ENCODE data around the gene NCBP3.

The NCBP3 gene

DNA sequence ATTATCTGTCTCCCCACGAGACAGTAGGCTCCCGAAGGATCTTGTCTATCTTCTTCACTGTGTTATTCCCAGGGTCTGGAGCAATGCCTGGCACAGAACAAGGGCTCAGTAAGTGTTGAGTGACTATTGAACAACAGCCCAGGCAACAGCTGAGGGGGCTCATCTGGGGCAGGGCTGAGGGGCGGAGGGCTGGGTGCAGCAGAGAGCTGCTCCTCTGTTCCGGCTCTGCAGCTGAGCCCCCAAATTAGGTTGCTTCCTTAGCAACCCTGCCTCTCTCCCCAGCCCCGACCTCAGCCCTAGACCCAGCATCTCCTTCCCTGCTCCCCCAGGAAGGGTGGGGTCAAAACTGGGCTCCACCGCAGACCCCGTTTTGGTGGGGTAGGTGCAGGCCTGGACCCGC lies 77.3 kb downstream of the NCBP3 start:
- no peak for TF ChIP-seq EZH2 (IDR thresholded peaks at IDR 0.05; ENCODE audit: borderline replicate concordance, low read length)
- TF ChIP-seq, protein P1, sequence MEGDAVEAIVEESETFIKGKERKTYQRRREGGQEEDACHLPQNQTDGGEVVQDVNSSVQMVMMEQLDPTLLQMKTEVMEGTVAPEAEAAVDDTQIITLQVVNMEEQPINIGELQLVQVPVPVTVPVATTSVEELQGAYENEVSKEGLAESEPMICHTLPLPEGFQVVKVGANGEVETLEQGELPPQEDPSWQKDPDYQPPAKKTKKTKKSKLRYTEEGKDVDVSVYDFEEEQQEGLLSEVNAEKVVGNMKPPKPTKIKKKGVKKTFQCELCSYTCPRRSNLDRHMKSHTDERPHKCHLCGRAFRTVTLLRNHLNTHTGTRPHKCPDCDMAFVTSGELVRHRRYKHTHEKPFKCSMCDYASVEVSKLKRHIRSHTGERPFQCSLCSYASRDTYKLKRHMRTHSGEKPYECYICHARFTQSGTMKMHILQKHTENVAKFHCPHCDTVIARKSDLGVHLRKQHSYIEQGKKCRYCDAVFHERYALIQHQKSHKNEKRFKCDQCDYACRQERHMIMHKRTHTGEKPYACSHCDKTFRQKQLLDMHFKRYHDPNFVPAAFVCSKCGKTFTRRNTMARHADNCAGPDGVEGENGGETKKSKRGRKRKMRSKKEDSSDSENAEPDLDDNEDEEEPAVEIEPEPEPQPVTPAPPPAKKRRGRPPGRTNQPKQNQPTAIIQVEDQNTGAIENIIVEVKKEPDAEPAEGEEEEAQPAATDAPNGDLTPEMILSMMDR (IDR thresholded peaks at IDR 0.05; ENCODE audit: low read length): no peak
- Histone ChIP-seq H3K4me3 (ENCODE audit: low read depth, low read length, poor library complexity, severe bottlenecking) (no peak overlapping the region), H3K79me2 (ENCODE audit: insufficient read depth, low read length) (no peaks in the 10 kb centered on the region), H3K27ac (ENCODE audit: low read depth, low read length, poor library complexity, severe bottlenecking) (no peak overlapping the region), H4K20me1 (ENCODE audit: insufficient read depth, low read length) (no peaks in the 10 kb centered on the region), H3F3A (ENCODE audit: insufficient read depth, low read length) (no peaks in the 10 kb centered on the region), H3K9me2 (ENCODE audit: low read depth, low read length) (no peaks in the 10 kb centered on the region), H2AFZ (ENCODE audit: low read length) (no peak overlapping the region), H3K4me1 (ENCODE audit: insufficient read depth, low read length, severe bottlenecking) (peaks cover 4% of the 10 kb centered on the region), H3K9me3 (ENCODE audit: low read length) (no peaks in the 10 kb centered on the region), H3K36me3 (ENCODE audit: insufficient read depth, low read length) (no peaks in the 10 kb centered on the region; the same call in 1 of the 2 replicates), H3K27me3 (ENCODE audit: insufficient read depth, low read length) (no peaks in the 10 kb centered on the region), H3K4me2 (ENCODE audit: low read length) (no peak overlapping the region), H3K9ac (ENCODE audit: low read length) (no peak overlapping the region)

DNA sequence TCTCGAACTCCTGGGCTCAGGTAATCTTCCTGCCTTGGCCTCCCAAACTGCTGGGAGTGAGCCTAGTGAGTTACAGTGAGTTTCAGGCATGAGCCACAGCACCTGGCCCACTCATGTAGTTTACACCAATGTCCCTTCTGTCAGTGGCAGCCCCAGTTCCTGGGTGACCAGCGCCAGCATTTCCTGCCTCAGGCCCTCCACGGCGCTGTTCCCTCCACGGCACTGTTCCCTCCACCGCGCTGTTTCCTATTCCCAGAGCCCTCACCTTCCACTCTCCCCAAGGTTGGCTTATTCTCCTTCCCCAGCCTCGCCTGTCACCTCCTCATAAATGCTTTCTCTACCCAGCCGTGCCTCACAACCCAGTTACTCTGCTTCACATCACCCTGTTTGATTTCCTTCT lies 77.7 kb downstream of the NCBP3 start:
- H3K27me3 ChIP-seq (ENCODE audit: insufficient read depth, low read length): no peaks in the 10 kb centered on the region
- no peaks in the 10 kb centered on the region; the same call in 1 of the 2 replicates for H3K36me3 ChIP-seq (ENCODE audit: insufficient read depth, low read length)
- H3K9ac ChIP-seq (ENCODE audit: low read length): no peak overlapping the region
- H4K20me1 ChIP-seq (ENCODE audit: insufficient read depth, low read length): no peaks in the 10 kb centered on the region
- H2AFZ ChIP-seq (ENCODE audit: low read length): no peak overlapping the region
- no peak overlapping the region for H3K27ac ChIP-seq (ENCODE audit: low read depth, low read length, poor library complexity, severe bottlenecking)
- H3K4me3 ChIP-seq (ENCODE audit: low read depth, low read length, poor library complexity, severe bottlenecking): no peak overlapping the region
- H3K4me1 ChIP-seq (ENCODE audit: insufficient read depth, low read length, severe bottlenecking): peaks cover 4% of the 10 kb centered on the region
- H3K4me2 ChIP-seq (ENCODE audit: low read length): no peak overlapping the region
- no peaks in the 10 kb centered on the region for H3K9me3 ChIP-seq (ENCODE audit: low read length)
- TF ChIP-seq, protein P1 (IDR thresholded peaks at IDR 0.05; ENCODE audit: low read length): no peak
- TF ChIP-seq EZH2 (IDR thresholded peaks at IDR 0.05; ENCODE audit: borderline replicate concordance, low read length): no peak
- H3F3A ChIP-seq (ENCODE audit: insufficient read depth, low read length): no peaks in the 10 kb centered on the region
- H3K79me2 ChIP-seq (ENCODE audit: insufficient read depth, low read length): no peaks in the 10 kb centered on the region
- H3K9me2 ChIP-seq (ENCODE audit: low read depth, low read length): no peaks in the 10 kb centered on the region

DNA sequence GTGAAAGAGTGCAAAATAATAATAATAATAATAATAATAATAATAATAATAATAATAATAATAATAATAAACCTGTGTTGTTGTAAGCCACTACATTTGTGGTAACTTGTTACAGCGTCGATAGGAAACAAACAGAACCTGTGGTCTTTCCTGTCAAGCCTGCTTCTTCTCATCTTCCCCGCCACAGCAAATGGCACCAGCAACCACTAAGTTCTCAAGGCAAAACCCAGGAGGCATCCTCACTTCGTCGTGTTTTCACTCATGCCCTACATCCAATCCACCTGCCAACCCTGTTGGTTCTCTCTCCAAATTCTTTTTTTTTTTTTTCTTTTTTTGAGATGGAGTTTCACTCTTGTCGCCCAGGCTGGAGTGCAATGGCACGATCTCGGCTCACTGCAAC lies 79.3 kb downstream of the NCBP3 start:
- Histone ChIP-seq H3K27ac (ENCODE audit: low read depth, low read length, poor library complexity, severe bottlenecking) (no peak overlapping the region), H3F3A (ENCODE audit: insufficient read depth, low read length) (no peaks in the 10 kb centered on the region), H3K4me2 (ENCODE audit: low read length) (no peak overlapping the region), H3K79me2 (ENCODE audit: insufficient read depth, low read length) (no peaks in the 10 kb centered on the region), H2AFZ (ENCODE audit: low read length) (no peak overlapping the region), H3K9me2 (ENCODE audit: low read depth, low read length) (no peaks in the 10 kb centered on the region), H3K4me3 (ENCODE audit: low read depth, low read length, poor library complexity, severe bottlenecking) (no peak overlapping the region), H3K4me1 (ENCODE audit: insufficient read depth, low read length, severe bottlenecking) (peaks cover 4% of the 10 kb centered on the region), H3K9ac (ENCODE audit: low read length) (no peak overlapping the region), H3K27me3 (ENCODE audit: insufficient read depth, low read length) (peaks cover 5% of the 10 kb centered on the region; the same call in 1 of the 2 replicates), H4K20me1 (ENCODE audit: insufficient read depth, low read length) (no peaks in the 10 kb centered on the region), H3K9me3 (ENCODE audit: low read length) (no peaks in the 10 kb centered on the region), H3K36me3 (ENCODE audit: insufficient read depth, low read length) (no peaks in the 10 kb centered on the region; the same call in 1 of the 2 replicates)
- no peak for TF ChIP-seq EZH2 (IDR thresholded peaks at IDR 0.05; ENCODE audit: borderline replicate concordance, low read length)
- TF ChIP-seq, protein P1 (IDR thresholded peaks at IDR 0.05; ENCODE audit: low read length): no peak

Measured in OCI-LY1 (cell line).